ENCODE results near the gene UNK. TPM values are rescaled to one million over a fixed set of nuclear protein-coding genes. Genes with fewer than 3 reads are reported as not detected.
A peak's percentile ranks its signal among the peaks of the same experiment; 100 is the strongest.
"Not testable (repeated sequence)": the region's sequence is repeated elsewhere in the genome, so short reads cannot be mapped to it uniquely, and the experiment has no call there.

The UNK gene
- total RNA-seq, 2 experiments from 2014 or later: 24.5 to 33.7 TPM

DNA sequence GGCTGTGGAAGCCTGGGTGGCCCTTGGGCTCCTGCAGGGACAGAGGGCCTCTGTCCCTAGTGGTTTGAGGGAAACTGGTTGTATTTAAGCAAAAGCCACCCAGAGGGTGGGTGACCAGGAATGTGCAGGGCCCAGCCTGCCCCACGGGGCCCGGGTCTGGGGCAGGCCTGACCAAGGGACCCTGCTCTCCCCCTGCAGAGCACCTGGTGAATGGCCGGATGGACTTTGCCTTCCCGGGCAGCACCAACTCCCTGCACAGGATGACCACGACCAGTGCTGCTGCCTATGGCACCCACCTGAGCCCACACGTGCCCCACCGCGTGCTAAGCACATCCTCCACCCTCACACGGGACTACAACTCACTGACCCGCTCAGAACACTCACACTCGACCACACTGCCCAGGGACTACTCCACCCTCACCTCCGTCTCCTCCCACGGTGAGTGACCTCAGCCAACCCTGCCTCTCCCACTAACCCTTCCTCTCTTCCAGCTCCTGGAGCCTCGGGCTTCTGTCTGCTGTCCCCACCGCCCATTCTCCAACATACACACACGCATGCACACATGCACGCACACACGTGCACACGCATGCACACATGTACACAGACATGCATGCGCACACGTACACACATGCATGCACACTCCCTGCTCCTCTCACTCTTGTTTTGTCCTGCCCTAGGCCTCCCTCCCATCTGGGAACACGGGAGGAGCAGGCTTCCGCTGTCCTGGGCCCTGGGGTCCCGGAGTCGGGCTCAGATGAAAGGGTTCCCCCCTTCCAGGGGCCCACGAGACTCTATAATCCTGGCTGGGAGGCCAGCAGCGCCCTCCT is 30.0 kb upstream of the UNK start:
- CTCF ChIA-PET: interaction anchor here (0.6 to 2.5 kb wide), 17 partner anchors 9 to 140 kb away, joined by 3 to 38 read pairs (median 7); partner anchors contain the start of genes GALK1, SMIM5 and WBP2
- DNase-seq (no peak), ATAC-seq (no peak)
- POLR2A ChIA-PET: interaction anchor here (0.6 to 2.0 kb wide), 3 partner anchors 10 to 30 kb away, joined by 4 to 8 read pairs (median 7); partner anchors contain the start of genes GALK1 and UNK
- Mint-ChIP-seq H3K27ac (no peak overlapping the region), H3K4me1 (peaks cover 16% of the 10 kb centered on the region), H3K36me3 (ENCODE audit: low read depth) (no peaks in the 10 kb centered on the region), H3K4me3 (peak overlapping the region; percentile 22), H3K9me3 (ENCODE audit: low read depth) (no peaks in the 10 kb centered on the region), H3K27me3 (no peaks in the 10 kb centered on the region)
- intact Hi-C loops (cut with DNase I, micrococcal nuclease): no loop called here

- POLR2A ChIA-PET: interaction anchor here (0.6 to 2.0 kb wide), 2 partner anchors 18 to 29 kb away, joined by 7 to 8 read pairs; partner anchors contain the start of gene UNK
- H3K4me1 Mint-ChIP-seq: peaks cover 10% of the 10 kb centered on the region
- no peaks in the 10 kb centered on the region for H3K36me3 Mint-ChIP-seq (ENCODE audit: low read depth)
- intact Hi-C loops (cut with DNase I, micrococcal nuclease): no loop called here
- H3K9me3 Mint-ChIP-seq (ENCODE audit: low read depth): no peaks in the 10 kb centered on the region
- DNase-seq: peak; percentile 42
- H3K4me3 Mint-ChIP-seq: peak overlapping the region; percentile 22
- H3K27ac Mint-ChIP-seq: no peak overlapping the region
- H3K27me3 Mint-ChIP-seq: no peaks in the 10 kb centered on the region
- ATAC-seq: no peak
- CTCF ChIA-PET: interaction anchor here (0.6 to 2.1 kb wide), 2 partner anchors 10 to 74 kb away, joined by 3 to 7 read pairs; partner anchors contain the start of gene GALK1
Observed at GRCh38 chr17:75755205-75755901, 29.3 kb upstream of the UNK start.

DNA sequence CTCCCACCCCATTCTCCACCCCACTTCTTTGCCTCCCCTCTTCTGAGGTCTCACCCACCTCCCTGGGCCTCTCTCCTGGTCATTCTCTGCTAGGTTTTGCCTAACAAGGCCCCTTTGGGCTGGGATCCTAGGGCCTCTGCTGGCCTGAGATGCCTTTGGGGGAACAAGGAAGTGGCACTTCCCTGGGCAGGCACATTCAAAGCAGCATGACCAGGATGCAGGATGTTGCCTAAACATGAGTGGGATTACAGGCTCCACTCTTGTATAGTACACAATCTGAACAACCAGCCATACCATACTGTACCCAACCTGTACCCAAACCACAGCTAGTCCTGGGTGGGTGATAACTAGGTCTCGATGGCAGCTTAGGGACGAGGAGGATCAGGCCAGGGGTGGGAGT is 28.6 kb upstream of the UNK start:
- no peak overlapping the region for H3K27ac Mint-ChIP-seq
- ChIA-PET CTCF (interaction anchor here (0.5 to 2.1 kb wide), 3 partner anchors 10 to 141 kb away, joined by 3 to 7 read pairs (median 3); partner anchors contain the start of gene GALK1), POLR2A (no interaction called here)
- H3K9me3 Mint-ChIP-seq (ENCODE audit: low read depth): no peaks in the 10 kb centered on the region
- DNase-seq: no peak
- H3K36me3 Mint-ChIP-seq (ENCODE audit: low read depth): no peaks in the 10 kb centered on the region
- H3K4me1 Mint-ChIP-seq: peaks cover 10% of the 10 kb centered on the region
- intact Hi-C loops (cut with DNase I, micrococcal nuclease): no loop called here
- H3K4me3 Mint-ChIP-seq: no peak overlapping the region
- no peak for ATAC-seq
- no peaks in the 10 kb centered on the region for H3K27me3 Mint-ChIP-seq

- CTCF ChIA-PET: interaction anchor here (0.5 to 2.1 kb wide), 4 partner anchors 8 to 142 kb away, joined by 3 to 9 read pairs (median 5); partner anchors contain the start of gene GALK1
- H3K4me3 Mint-ChIP-seq: no peak overlapping the region
Observed at GRCh38 chr17:75756451-75757085, 28.0 kb upstream of the UNK start.

GRCh38 chr17:75757086-75757681 is 27.4 kb upstream of the UNK start:
- Mint-ChIP-seq H3K4me1 (peaks cover 10% of the 10 kb centered on the region), H3K9me3 (ENCODE audit: low read depth) (no peaks in the 10 kb centered on the region), H3K36me3 (ENCODE audit: low read depth) (no peaks in the 10 kb centered on the region), H3K27me3 (no peaks in the 10 kb centered on the region), H3K4me3 (no peak overlapping the region), H3K27ac (no peak overlapping the region)
- ChIA-PET POLR2A (no interaction called here), CTCF (interaction anchor here (1.9 kb wide), 1 partner anchor 9 kb away, joined by 9 read pairs; no protein-coding TSS in a partner anchor)
- intact Hi-C loops (cut with DNase I, micrococcal nuclease): no loop called here
- DNase-seq: no peak
- no peak for ATAC-seq

More at GRCh38 chr17:75756451-75757085, 28.0 kb upstream of the UNK start:
- Mint-ChIP-seq H3K27me3 (no peaks in the 10 kb centered on the region), H3K36me3 (ENCODE audit: low read depth) (no peaks in the 10 kb centered on the region), H3K4me1 (peaks cover 10% of the 10 kb centered on the region), H3K27ac (no peak overlapping the region), H3K9me3 (ENCODE audit: low read depth) (no peaks in the 10 kb centered on the region)
- ATAC-seq (no peak), DNase-seq (no peak)
- POLR2A ChIA-PET: no interaction called here
- intact Hi-C loops (cut with DNase I, micrococcal nuclease): no loop called here

DNA sequence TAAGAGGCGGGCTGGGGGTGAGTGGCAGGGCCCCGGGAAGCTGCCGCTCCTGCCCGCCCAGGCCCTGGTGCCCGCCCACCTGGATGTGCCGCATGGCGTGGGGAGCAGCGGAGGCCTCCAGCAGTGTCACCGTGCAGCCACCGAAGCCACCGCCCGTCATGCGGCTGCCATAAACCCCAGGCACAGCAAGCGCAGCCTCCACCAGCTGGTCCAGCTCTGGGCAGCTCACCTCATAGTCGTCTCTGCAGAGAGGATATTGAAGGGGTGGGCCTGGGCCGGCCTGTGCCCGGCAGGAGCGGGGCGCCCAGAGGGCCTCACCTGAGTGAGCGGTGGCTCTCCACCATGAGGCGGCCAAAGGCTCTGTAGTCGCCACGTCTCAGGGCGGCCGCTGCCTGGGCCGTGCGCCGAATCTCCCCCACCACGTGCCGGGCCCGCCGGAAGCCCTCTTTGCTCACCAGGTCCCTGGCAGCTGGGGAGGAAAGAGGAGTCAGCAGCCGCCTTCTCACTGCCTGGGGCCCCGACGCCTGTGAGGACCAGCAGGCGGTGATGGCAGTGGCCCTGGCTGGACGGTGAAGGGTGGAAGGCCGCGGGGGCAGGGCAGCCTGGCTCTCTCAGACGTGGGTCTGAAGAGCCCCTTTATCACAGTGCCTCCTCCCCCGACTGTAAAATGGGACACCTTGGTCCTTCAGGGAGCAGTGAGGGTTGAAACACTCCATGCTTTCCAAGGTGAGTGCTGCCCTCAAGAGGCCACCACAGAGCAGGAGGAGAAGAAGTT is 26.3 kb upstream of the UNK start:
- Mint-ChIP-seq H3K36me3 (ENCODE audit: low read depth) (peaks cover 5% of the 10 kb centered on the region), H3K27me3 (no peaks in the 10 kb centered on the region), H3K4me1 (peaks cover 7% of the 10 kb centered on the region), H3K27ac (no peak overlapping the region), H3K4me3 (no peak overlapping the region), H3K9me3 (ENCODE audit: low read depth) (no peaks in the 10 kb centered on the region)
- ChIA-PET CTCF (interaction anchor here (1.9 kb wide), 1 partner anchor 10 kb away, joined by 9 read pairs; no protein-coding TSS in a partner anchor), POLR2A (interaction anchor here (0.6 kb wide), 1 partner anchor 169 kb away, joined by 4 read pairs; no protein-coding TSS in a partner anchor)
- intact Hi-C loops (cut with DNase I, micrococcal nuclease): no loop called here
- no peak for DNase-seq
- ATAC-seq: no peak

- POLR2A ChIA-PET: interaction anchor here (1.1 kb wide), 1 partner anchor 13 kb away, joined by 4 read pairs; no protein-coding TSS in a partner anchor
- ATAC-seq: no peak
- CTCF ChIA-PET: interaction anchor here (0.7 to 7.8 kb wide), 6 partner anchors 10 to 422 kb away, joined by 3 to 76 read pairs (median 3); no protein-coding TSS in a partner anchor
- no peaks in the 10 kb centered on the region for H3K27me3 Mint-ChIP-seq
- H3K4me1 Mint-ChIP-seq: peaks cover 8% of the 10 kb centered on the region
- no peak overlapping the region for H3K27ac Mint-ChIP-seq
- H3K9me3 Mint-ChIP-seq (ENCODE audit: low read depth): no peaks in the 10 kb centered on the region
- intact Hi-C loops (cut with DNase I, micrococcal nuclease): no loop called here
- no peak overlapping the region for H3K4me3 Mint-ChIP-seq
- H3K36me3 Mint-ChIP-seq (ENCODE audit: low read depth): peaks cover 5% of the 10 kb centered on the region
- DNase-seq: no peak
Observed at GRCh38 chr17:75759457-75759856, 25.1 kb upstream of the UNK start.

DNA sequence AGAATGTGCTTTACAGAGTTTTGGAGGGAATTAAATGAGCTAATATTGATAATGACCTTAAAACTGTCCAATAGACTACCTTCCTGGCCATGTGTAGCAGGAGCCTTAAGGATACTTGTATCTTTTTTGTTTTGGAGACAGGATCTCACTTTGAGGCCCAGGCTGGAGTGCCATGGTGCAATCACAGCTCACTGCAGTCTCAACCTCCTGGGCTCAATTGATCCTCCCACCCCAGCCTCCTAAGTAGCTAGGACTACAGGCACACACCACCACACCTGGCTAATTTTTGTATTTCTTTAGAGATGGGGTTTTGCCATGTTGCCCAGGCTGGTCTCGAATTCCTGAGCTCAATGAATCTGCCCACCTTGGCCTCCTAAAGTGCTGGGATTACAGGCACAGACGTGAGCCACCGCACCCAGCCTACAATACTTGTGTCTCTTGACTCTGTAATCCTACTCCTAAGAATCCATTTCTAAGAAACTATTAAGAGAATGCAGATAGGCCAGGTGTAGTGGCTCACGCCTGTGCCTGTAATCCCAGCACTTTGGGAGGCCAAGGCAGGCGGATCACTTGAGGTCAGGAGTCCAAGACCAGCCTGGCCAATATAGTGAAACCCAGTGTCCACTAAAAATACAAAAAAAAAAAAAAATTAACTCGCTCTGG is 24.5 kb upstream of the UNK start:
- H3K4me3 Mint-ChIP-seq; DNase-seq; H3K9me3 Mint-ChIP-seq (ENCODE audit: low read depth); H3K4me1 Mint-ChIP-seq; H3K27me3 Mint-ChIP-seq; ATAC-seq; H3K36me3 Mint-ChIP-seq (ENCODE audit: low read depth); H3K27ac Mint-ChIP-seq: not testable (repeated sequence)
- intact Hi-C loops (cut with DNase I, micrococcal nuclease): loop anchor here in 1 of 2 experiments (5.0 kb wide), 1 partner anchor 247 kb away; no protein-coding TSS in a partner anchor
- ChIA-PET POLR2A (interaction anchor here (1.1 kb wide), 1 partner anchor 13 kb away, joined by 4 read pairs; no protein-coding TSS in a partner anchor), CTCF (interaction anchor here (0.6 to 7.8 kb wide), 7 partner anchors 10 to 423 kb away, joined by 3 to 76 read pairs (median 3); no protein-coding TSS in a partner anchor)

GRCh38 chr17:75762513-75763268 is 21.9 kb upstream of the UNK start:
- H3K4me3 Mint-ChIP-seq: peak overlapping the region; percentile 26
- peaks cover 3% of the 10 kb centered on the region for H3K4me1 Mint-ChIP-seq
- ChIA-PET POLR2A (interaction anchor here (1.6 to 6.1 kb wide), 2 partner anchors 12 to 68 kb away, joined by 3 to 79 read pairs; no protein-coding TSS in a partner anchor), CTCF (interaction anchor here (0.6 to 7.8 kb wide), 11 partner anchors 8 to 244 kb away, joined by 3 to 76 read pairs (median 5); partner anchors contain the start of gene SMIM5)
- intact Hi-C loops (cut with DNase I, micrococcal nuclease): loop anchor here in 1 of 2 experiments (5.0 kb wide), 1 partner anchor 245 kb away; no protein-coding TSS in a partner anchor
- no peaks in the 10 kb centered on the region for H3K27me3 Mint-ChIP-seq
- H3K36me3 Mint-ChIP-seq (ENCODE audit: low read depth): peaks cover 5% of the 10 kb centered on the region
- H3K9me3 Mint-ChIP-seq (ENCODE audit: low read depth): no peaks in the 10 kb centered on the region
- no peak overlapping the region for H3K27ac Mint-ChIP-seq
- no peak for ATAC-seq
- no peak for DNase-seq

Measured in activated CD4-positive, alpha-beta T cell treated with anti-CD3 and anti-CD28 coated beads for 36 hours (primary cell).